Stimulated activated CD4-positive, alpha-beta T cell treated with anti-CD3 and anti-CD28 coated beads, Interleukin-2, amount 100 ng/mL, for 4 hours (primary cell): ENCODE results near the gene YRDC.
A peak's percentile ranks its signal among the peaks of the same experiment; 100 is the strongest.
"Not testable (repeated sequence)": the region's sequence is repeated elsewhere in the genome, so short reads cannot be mapped to it uniquely, and the experiment has no call there.

Experiments
- DNase-seq: peaks from one replicate; pipeline ENCODE4 v3.0.0-alpha.2; 2020; ENCODE audit warnings: low read depth

Gene YRDC

GRCh38 chr1:37821481-37821880, 13.5 kb upstream of the YRDC start:
- no peak for DNase-seq

GRCh38 chr1:37817481-37817880, 9.5 kb upstream of the YRDC start:
- no peak for DNase-seq

- DNase-seq: no peak
Observed at GRCh38 chr1:37814252-37814651, 6.2 kb upstream of the YRDC start.

GRCh38 chr1:37813529-37814145, 5.6 kb upstream of the YRDC start:
- no peak for DNase-seq

GRCh38 chr1:37811027-37811655, 3.1 kb upstream of the YRDC start:
- DNase-seq: no peak

- DNase-seq: no peak
Observed at GRCh38 chr1:37809942-37810341, 1.9 kb upstream of the YRDC start.

- DNase-seq: no peak
Observed at GRCh38 chr1:37808369-37809319, 636 bp upstream of the YRDC start.

GRCh38 chr1:37807220-37807554, 821 bp downstream of the YRDC start:
- no peak for DNase-seq

- no peak for DNase-seq
Observed at GRCh38 chr1:37802439-37802838, 5.6 kb downstream of the YRDC start.

GRCh38 chr1:37797750-37798345, 10.2 kb downstream of the YRDC start:
- no peak for DNase-seq

GRCh38 chr1:37795340-37796125, 12.5 kb downstream of the YRDC start:
- DNase-seq: no peak

GRCh38 chr1:37794372-37795339, 13.4 kb downstream of the YRDC start:
- no peak for DNase-seq

GRCh38 chr1:37793773-37794371, 14.1 kb downstream of the YRDC start, which contains the start of gene MANEAL:
Gene MANEAL, plus strand, starts transcription at chr1:37793847. Its CDS starts 336 bp downstream, at chr1:37794183.
- no peak for DNase-seq

- no peak for DNase-seq
Observed at GRCh38 chr1:37792943-37793686, 14.9 kb downstream of the YRDC start.

GRCh38 chr1:37782491-37782890, 25.5 kb downstream of the YRDC start:
- no peak for DNase-seq

- DNase-seq: no peak
Observed at GRCh38 chr1:37778654-37779053, 29.4 kb downstream of the YRDC start.

- DNase-seq: peak; percentile 17
Observed at GRCh38 chr1:37776946-37777516, 31.0 kb downstream of the YRDC start.

GRCh38 chr1:37771440-37771839, 36.6 kb downstream of the YRDC start:
- not testable (repeated sequence) for DNase-seq

- no peak for DNase-seq
Observed at GRCh38 chr1:37767488-37767887, 40.5 kb downstream of the YRDC start.
